C4-2B (cell line): Measurements from ENCODE around the gene NOTCH3.

ENCODE experiments used
- H3K27ac ChIP-seq: fragments of 450-650 bp; 2 replicates; pipeline ENCODE4 v1.5.1; 2017
- ZFX ChIP-seq: fragments of 450-650 bp; IDR thresholded peaks from 2 replicates; pipeline ENCODE4 v1.6.1; 2017
- TF ChIP-seq, protein P1 (sequence below): fragments of 450-650 bp; conservative IDR thresholded peaks from 2 replicates; pipeline ENCODE4 v1.5.1; 2017; ENCODE audit warnings: mild to moderate bottlenecking

NOTCH3 gene

DNA sequence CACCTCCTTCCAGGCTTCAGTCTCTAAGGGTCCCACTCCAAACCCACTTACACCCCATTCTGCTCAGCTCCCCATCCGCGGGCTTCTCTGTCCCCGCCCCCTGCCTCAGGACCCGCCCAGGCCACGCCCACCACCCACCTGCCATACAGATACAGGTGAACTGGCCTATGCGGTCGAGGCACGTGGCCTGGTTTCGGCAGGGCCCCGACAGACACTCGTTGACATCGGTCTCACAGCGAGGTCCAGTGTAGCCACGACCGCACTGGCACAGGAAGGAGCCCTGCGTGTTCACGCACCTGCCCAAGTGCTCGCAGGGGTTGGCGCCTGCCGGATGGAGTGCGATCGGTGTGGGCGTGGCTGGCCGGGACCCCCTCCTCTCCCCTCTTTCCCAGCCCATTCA, 11.9 kb downstream of the NOTCH3 start:
- TF ChIP-seq, protein P1, sequence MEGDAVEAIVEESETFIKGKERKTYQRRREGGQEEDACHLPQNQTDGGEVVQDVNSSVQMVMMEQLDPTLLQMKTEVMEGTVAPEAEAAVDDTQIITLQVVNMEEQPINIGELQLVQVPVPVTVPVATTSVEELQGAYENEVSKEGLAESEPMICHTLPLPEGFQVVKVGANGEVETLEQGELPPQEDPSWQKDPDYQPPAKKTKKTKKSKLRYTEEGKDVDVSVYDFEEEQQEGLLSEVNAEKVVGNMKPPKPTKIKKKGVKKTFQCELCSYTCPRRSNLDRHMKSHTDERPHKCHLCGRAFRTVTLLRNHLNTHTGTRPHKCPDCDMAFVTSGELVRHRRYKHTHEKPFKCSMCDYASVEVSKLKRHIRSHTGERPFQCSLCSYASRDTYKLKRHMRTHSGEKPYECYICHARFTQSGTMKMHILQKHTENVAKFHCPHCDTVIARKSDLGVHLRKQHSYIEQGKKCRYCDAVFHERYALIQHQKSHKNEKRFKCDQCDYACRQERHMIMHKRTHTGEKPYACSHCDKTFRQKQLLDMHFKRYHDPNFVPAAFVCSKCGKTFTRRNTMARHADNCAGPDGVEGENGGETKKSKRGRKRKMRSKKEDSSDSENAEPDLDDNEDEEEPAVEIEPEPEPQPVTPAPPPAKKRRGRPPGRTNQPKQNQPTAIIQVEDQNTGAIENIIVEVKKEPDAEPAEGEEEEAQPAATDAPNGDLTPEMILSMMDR = no peak
- no peak for TF ChIP-seq ZFX
- H3K27ac ChIP-seq = no peak overlapping the region

- no peak overlapping the region for H3K27ac ChIP-seq
- TF ChIP-seq, protein P1 = no peak
- no peak for TF ChIP-seq ZFX
Observed at GRCh38 chr19:15187026-15188007, 13.5 kb downstream of the NOTCH3 start.

DNA sequence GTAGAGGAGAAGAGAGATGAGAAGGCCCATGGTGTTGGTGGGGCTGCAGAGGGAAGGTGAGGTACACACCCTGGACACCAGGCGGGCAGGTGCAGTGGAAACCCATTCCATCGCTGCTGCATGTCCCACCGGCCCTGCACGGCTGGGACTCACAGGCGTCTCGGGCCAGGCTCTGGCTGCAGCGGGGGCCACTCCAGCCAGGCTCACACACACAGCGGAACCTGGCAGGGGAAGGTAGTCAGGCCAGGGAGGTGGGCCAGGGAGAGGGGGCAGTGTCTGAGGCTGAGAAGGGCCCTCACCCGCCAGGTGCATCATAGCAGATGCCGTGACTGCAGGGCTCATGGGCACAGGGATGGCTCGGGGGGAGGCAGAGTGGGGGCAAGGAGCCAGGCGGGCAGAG, 15.6 kb downstream of the NOTCH3 start:
- TF ChIP-seq ZFX = no peak
- TF ChIP-seq, protein P1 = no peak
- no peak overlapping the region for H3K27ac ChIP-seq

GRCh38 chr19:15184776-15185175, 16.0 kb downstream of the NOTCH3 start:
- TF ChIP-seq, protein P1 = no peak
- no peak for TF ChIP-seq ZFX
- H3K27ac ChIP-seq = no peak overlapping the region

DNA sequence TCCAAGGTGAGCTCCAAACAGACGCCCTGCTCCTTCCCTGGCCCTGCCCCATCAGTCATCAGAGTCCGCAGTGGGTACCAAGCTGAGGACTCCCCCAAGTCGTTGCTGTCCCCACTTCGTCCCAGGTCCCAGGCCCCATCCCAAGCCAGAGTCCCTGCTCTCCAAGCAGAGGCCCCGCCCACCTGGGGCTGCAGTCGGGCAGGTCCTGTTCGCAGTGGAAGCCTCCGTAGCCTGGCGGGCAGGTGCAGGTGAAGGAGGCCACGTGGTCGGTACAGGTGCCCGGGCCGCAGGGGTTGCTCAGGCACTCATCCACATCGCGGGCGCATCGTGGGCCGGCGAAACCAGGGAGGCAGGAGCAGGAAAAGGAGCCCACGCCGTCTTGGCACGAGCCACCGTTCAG, 19.4 kb downstream of the NOTCH3 start:
- TF ChIP-seq ZFX = no peak
- TF ChIP-seq, protein P1 = no peak
- H3K27ac ChIP-seq = no peak overlapping the region

- no peak overlapping the region for H3K27ac ChIP-seq
- TF ChIP-seq ZFX = no peak
- TF ChIP-seq, protein P1 = no peak
Observed at GRCh38 chr19:15180451-15181390, 20.1 kb downstream of the NOTCH3 start.
